ENCODE data around the gene CHST8. TPM values are rescaled to one million over a fixed set of nuclear protein-coding genes. Genes with fewer than 3 reads are reported as not detected.

The CHST8 gene
- total RNA-seq, 1 experiment from 2014 or later: not detected

- no TSS peak for BruUV-seq (replicated peaks)
- intact Hi-C loops (cut with micrococcal nuclease): no loop called here
- Mint-ChIP-seq H3K27me3 (ENCODE audit: insufficient read depth, unreplicated experiment) (no peaks in the 10 kb centered on the region), H3K9me3 (ENCODE audit: unreplicated experiment) (no peaks in the 10 kb centered on the region), H3K4me3 (ENCODE audit: unreplicated experiment) (no peak overlapping the region), H3K36me3 (ENCODE audit: insufficient read depth, unreplicated experiment) (peaks cover 21% of the 10 kb centered on the region), H3K27ac (ENCODE audit: low read depth, unreplicated experiment) (no peak overlapping the region), H3K4me1 (ENCODE audit: insufficient read depth, unreplicated experiment) (peaks cover 9% of the 10 kb centered on the region)
- ChIA-PET CTCF (interaction anchor here (0.7 kb wide), 1 partner anchor 1374 kb away, joined by 3 read pairs; no protein-coding TSS in a partner anchor), POLR2A (interaction anchor here (0.9 kb wide), 1 partner anchor 322 kb away, joined by 3 read pairs; no protein-coding TSS in a partner anchor)
- DNase-seq (ENCODE audit: unreplicated experiment): no peak
- no peak for TF ChIP-seq CTCF (IDR thresholded peaks at IDR 0.05; ENCODE audit: unreplicated experiment)
Measured at GRCh38 chr19:33813391-33814101, 191.8 kb downstream of the CHST8 start.

- Mint-ChIP-seq H3K9me3 (ENCODE audit: unreplicated experiment) (no peaks in the 10 kb centered on the region), H3K4me3 (ENCODE audit: unreplicated experiment) (no peak overlapping the region), H3K27me3 (ENCODE audit: insufficient read depth, unreplicated experiment) (no peaks in the 10 kb centered on the region), H3K4me1 (ENCODE audit: insufficient read depth, unreplicated experiment) (peaks cover 6% of the 10 kb centered on the region), H3K27ac (ENCODE audit: low read depth, unreplicated experiment) (no peak overlapping the region), H3K36me3 (ENCODE audit: insufficient read depth, unreplicated experiment) (peaks cover 21% of the 10 kb centered on the region)
- DNase-seq (ENCODE audit: unreplicated experiment): no peak
- ChIA-PET POLR2A (interaction anchor here (0.9 kb wide), 1 partner anchor 321 kb away, joined by 3 read pairs; no protein-coding TSS in a partner anchor), CTCF (interaction anchor here (0.7 kb wide), 1 partner anchor 1375 kb away, joined by 3 read pairs; no protein-coding TSS in a partner anchor)
- intact Hi-C loops (cut with micrococcal nuclease): no loop called here
- BruUV-seq (replicated peaks): no TSS peak
- no peak for TF ChIP-seq CTCF (IDR thresholded peaks at IDR 0.05; ENCODE audit: unreplicated experiment)
Measured at GRCh38 chr19:33814181-33815165, 192.7 kb downstream of the CHST8 start.

- H3K27ac Mint-ChIP-seq (ENCODE audit: low read depth, unreplicated experiment): peak overlapping the region; percentile 69
- peaks cover 14% of the 10 kb centered on the region for H3K36me3 Mint-ChIP-seq (ENCODE audit: insufficient read depth, unreplicated experiment)
- no peaks in the 10 kb centered on the region for H3K27me3 Mint-ChIP-seq (ENCODE audit: insufficient read depth, unreplicated experiment)
- no peaks in the 10 kb centered on the region for H3K9me3 Mint-ChIP-seq (ENCODE audit: unreplicated experiment)
- TF ChIP-seq CTCF (IDR thresholded peaks at IDR 0.05; ENCODE audit: unreplicated experiment): no peak
- CTCF ChIA-PET: interaction anchor here (0.7 kb wide), 1 partner anchor 18 kb away, joined by 4 read pairs; no protein-coding TSS in a partner anchor
- no peak overlapping the region for H3K4me3 Mint-ChIP-seq (ENCODE audit: unreplicated experiment)
- peaks cover 2% of the 10 kb centered on the region for H3K4me1 Mint-ChIP-seq (ENCODE audit: insufficient read depth, unreplicated experiment)
- POLR2A ChIA-PET: interaction anchor here (0.6 kb wide), 1 partner anchor 318 kb away, joined by 3 read pairs; no protein-coding TSS in a partner anchor
- peak; percentile 76 for DNase-seq (ENCODE audit: unreplicated experiment)
- intact Hi-C loops (cut with micrococcal nuclease): no loop called here
- no TSS peak for BruUV-seq (replicated peaks)
Measured at GRCh38 chr19:33815380-33816340, 193.9 kb downstream of the CHST8 start.
